GM21825 (cell line): ENCODE measurements around the gene ECT2.
"Not testable (repeated sequence)": the region's sequence is repeated elsewhere in the genome, so short reads cannot be mapped to it uniquely, and the experiment has no call there.

Experiments used
- ATAC-seq: cut with Tn5 transposase; IDR thresholded peaks from one replicate; pipeline ENCODE4 v1.9.1; 2021; ENCODE audit warnings: mild to moderate bottlenecking, moderate library complexity; ENCODE audit not compliant: unreplicated experiment

The ECT2 gene

DNA sequence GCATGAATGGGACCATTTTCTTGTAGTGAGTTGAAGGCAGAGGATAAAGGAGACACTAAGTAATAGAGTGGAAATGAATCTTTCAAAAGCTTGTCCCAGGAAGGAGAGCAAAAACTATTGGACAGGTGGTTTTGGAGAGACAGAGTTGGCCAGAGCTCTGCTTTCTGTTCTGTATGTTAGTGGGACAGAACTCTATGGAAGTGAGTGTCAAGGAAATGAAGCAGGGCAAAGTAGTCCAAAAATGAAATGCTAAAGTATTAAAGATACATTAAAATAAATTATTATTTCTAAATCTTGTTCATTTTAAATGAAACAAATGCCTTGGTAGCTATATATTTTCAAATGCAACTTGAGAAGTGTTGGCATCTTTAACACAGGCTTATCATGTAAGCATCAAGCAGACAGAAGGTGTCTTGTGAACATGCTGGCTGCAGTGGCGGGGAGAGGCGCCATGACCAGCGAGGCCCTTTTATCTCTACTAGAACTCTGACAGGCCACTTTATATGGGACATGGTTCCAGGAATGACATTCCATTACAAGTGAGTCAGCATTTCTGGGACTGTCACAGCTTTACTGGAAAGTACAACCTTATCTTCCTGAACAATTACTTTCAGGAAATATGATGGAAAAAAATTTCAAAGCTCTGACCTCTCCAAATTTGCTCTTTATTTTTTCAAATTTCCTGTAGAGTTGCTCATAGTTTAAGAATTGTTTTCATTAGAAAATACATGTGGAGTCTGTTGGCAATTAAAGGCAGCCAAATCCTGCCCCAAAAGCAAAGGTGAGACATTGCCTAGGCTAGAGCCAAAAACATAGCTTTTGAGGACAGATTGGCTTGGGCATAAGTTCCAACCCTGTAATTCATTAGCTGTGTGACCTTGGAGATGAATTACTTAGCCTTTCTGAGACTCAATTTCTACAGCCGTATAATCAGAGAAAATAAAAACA, 106.5 kb downstream of the ECT2 start:
- ATAC-seq = no peak

DNA sequence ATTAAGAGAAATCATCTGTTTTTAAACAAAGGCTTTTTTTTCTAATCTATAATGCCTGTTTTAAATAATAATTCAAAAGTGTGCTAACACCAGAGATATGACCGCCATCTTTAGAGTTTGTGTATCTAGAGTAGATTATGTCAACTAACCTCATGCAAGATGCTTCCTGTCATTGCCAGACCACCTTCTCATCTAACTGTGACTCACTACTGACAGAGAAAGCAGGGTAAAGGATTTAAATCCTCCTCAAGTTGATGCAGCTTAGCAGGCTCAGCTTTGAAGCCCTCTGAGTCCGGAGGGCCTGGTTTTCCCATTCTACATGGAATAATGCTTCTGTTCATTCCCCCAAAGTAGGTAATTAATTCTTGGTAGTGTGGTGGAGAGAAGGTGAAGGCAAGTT, 108.5 kb downstream of the ECT2 start:
- ATAC-seq = no peak

DNA sequence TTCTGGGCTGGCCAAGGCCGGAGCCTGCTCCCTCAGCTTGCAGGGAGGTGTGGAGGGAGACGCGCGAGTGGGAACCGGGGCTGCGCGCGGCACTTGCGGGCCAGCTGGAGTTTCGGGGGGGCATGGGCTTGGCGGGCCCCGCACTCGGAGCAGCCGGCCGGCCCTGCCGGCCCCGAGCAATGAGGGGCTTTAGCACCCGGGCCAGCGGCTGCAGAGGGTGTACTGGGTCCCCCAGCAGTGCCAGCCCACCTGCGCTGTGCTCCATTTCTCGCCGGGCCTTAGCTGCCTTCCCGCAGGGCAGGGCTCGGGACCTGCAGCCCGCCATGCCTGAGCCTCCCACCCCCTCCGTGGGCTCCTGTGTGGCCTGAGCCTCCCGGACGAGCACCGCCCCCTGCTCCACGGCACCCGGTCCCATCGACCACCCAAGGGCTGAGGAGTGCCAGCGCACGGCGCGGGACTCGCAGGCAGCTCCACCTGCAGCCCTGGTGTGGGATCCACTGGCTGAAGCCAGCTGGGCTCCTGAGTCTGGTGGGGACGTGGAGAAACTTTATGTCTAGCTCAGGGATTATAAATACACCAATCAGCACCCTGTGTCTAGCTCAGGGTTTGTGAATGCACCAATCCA, 116.3 kb downstream of the ECT2 start:
- not testable (repeated sequence) for ATAC-seq

DNA sequence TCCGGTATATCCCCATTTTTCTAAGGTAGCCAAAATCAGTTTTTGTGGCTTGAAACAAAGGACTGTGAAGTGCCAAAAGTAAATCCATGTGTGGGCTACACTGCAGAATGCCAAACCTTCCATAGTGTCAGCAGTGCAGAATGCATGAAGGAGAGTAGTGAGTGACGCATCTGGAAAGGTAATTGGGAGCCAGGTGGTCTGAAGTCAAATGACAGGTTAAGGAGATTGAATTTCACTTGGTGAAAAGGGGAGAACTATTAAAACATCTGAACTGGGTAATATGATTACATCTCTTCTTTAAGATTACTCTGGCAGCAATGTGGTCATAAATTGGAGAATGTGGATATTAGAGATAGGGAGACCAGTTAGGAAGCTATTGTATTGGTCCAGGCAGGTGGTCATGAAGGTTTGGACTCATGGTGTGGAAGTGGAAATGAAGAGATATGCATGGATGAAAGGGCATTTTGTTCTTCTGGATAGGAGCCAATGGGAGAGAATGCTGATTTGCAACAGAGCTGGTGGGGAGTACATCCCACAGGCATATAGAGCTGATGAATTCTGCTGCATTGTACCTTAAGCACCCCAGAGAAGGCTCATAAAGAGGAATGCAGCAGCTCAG, 118.2 kb downstream of the ECT2 start:
- no peak for ATAC-seq

DNA sequence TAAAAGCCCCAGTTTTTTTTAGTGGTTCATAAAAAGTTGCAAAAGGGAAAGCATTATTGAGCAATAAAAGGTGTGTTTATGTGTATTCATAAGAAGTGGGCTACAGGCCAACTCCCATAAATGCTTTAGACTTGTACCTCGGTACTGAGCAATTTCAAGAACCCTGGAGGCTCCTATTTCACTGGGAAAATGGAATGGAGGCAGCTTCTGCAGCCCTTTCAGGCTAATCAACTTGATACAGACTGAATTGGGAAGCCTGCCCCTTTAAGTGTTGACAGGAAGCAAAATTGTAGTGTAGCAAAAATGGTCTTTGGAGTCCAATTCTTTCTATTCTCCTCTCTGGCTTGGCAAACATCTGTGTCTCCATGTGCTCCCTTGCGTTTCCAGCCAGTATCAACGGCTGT, 118.8 kb downstream of the ECT2 start:
- no peak for ATAC-seq

DNA sequence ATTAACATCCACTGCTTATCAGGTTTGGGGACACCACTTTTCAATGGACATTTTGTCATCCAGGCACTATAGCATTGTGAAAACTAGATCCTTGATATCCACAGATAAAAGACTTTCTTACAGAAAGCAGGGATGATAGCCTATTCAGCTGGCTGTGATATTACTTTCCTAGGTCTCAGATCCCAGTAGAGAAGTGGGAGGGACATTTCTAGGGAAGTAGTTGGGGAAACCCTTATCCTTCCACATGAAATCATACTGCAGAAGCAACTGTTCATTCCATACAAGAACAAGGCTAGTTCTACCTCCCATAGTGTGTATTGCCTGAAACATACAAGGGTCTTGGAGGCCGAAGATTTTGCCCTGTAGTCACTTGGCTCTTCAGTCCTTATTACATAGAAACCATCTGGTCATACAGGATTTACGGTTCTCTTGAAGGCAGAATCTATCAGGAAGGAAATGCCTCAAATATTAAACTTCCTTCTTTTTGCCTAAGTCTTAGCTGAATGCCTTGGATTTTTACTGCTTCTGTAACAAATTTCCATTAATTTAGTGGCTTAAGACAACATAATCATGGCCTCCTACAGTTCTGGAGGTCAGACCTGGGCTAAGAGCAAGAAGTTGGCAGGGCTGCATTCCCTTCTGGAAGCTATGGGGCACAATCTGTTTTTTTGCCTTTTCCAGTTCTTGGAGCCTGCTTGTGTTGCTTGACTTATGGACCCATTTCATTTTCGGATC, 119.4 kb downstream of the ECT2 start:
- no peak for ATAC-seq
